Activated T-helper 1 cell treated with Interleukin-2 at 50 U/mL for 16 hours (primary cell): ENCODE results near the gene DLG4.
A peak's percentile ranks its signal among the peaks of the same experiment; 100 is the strongest.

Experiments used
- DNase-seq: peaks from one replicate; pipeline ENCODE4 v3.0.0-alpha.2; 2020; ENCODE audit warnings: low read depth

Gene DLG4

DNA sequence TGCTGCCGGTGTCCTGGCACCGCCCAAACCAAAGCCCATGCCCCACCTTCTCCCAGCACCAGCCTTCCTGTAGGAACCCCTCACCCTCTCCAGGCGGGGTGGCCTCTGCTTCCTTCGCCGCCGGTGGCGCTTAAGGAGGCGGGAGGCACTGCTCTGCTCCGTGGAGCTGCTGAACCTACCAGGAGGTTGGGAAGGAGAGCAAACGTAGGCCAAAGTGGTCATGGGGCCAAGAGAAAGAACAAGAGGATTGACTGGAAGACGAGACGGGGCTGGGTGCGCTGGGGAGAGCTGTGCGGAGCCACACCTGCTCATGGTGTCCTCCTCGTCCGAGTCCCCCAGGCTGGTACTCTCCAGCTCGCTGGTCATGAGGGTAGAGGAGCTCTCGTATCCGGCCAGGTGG, 9.9 kb upstream of the DLG4 start:
- no peak for DNase-seq

DNA sequence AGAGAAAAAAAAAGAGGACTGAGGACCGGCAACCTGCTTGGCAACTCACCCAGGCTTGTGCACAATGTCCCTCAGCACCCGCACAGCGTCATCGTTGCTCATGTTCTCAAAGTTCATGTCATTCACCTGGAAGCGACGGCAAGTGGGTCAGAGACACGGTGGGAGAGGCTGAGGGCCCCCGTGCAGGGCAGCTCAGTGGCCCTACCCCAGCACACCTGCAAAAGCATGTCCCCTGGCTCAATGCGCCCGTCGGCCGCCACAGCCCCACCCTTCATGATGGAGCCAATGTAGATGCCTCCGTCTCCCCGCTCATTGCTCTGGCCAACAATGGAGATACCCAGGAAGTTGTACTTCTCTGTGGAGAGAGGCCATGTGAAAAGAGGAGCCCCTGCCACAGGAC, 9.3 kb upstream of the DLG4 start:
- DNase-seq = no peak

DNA sequence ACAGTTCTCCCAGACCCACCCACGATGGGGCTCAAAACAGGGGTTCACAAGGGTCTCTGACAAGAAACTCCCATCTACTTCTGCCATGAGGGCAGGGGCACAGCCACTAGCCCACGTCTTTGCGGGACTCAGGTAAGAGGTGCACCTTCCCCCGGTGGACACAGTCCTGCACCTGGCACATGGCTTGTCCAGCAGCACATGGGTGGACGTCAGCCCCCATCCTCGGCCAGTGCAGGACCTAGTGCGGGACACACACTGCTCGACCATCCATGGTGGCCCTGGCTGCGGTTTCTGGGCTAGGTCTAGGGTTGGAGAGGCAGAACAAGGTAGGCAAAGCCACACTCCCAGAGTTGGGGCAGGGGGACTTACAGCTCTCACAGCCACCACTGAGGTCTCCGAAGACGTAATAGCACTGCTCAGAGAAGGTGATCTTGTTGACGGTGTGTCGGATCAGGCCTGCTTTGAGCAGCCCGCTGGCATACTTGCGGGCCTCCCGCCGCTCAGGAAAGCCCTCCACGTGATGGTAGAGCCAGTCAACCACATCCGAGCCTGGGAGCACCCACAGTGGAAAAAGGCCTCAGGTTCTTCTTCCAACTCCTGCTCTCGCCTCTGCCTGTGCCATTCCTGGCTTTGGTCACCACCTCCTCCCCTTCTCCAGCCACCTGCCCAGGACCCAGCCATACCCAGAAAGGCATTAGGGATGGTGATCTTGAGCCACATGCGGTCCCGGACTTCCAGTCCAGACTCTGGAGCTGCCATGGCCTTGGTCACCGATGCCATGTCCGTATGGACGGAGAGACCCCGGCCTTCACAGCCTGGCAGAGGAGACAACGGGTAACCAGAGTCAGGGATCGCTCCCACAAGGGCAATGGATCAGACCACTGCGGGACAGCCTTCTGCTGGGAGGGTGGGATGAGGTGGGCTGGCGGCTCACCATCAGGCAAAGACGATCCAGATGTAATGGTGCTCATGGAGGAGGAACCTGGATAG, 7.4 kb upstream of the DLG4 start:
- no peak for DNase-seq

DNA sequence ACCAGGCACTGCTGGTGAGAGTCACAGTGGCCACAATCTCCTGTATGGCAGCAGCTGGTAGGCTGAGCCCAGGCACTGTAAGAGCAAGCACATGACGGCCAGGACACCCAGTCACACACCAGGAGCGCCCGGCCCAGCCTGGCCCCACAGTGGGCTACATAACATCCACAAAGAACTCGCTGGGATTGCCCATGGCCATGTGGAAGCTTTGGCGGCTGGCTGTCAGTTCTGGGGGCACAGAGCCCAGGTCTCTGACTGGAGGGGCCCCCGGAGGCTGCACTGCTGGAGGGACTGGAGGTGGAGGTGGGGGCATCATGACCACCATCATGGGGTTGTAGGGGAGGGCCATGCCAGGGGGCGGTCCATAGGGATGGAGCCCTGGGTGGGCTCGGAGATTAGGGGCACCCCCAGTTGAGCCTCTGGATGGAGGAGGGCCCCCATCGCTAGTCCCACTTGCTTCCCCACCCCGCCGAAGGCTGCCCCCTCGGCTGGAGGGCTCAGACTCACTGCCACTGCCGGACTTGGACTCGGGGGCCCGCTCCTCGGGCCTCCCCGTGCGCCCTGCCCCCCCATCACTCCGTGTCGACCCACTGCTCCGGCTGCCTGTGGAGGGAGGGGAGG, 6.2 kb upstream of the DLG4 start:
- no peak for DNase-seq

DNA sequence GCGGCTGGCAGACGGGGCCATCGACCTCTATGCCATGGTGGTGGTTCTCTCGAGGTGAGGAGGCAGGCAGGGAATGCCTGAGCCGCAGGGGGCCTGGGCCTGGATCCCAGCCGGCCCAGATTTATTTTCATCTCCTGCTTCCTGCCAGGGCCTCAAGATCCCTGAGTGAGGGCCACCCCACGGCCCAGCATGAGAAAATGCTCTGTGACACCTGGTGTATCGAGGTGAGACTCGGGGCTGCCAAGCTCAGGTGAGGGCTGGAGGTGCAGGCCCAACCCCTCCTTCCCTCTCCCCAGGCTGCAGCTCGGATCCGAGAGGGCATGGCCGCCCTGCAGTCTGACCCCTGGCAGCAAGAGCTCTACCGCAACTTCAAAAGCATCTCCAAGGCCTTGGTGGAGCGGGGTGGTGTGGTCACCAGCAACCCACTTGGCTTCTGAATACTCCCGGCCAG, 5.0 kb upstream of the DLG4 start:
- no peak for DNase-seq

DNA sequence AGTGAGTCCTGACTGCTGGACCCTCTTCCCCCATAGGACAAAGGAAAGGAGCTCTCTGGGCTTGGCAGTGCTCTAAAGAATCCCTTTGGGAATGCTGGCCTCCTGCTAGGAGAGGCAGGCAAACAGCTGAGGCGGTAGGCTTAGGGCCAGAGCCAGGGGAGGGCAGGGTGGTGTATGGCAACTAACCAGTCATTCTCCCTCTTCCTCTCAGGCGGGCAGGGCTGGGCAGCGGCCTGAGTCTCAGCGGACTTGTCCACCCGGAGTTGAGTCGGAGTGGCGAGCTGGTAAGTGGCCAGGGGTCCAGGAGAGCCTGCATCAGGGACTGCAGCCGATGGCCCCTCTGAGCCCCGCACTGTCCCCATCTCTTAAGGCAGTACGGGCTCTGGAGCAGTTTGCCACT, 4.5 kb upstream of the DLG4 start:
- DNase-seq = no peak

DNA sequence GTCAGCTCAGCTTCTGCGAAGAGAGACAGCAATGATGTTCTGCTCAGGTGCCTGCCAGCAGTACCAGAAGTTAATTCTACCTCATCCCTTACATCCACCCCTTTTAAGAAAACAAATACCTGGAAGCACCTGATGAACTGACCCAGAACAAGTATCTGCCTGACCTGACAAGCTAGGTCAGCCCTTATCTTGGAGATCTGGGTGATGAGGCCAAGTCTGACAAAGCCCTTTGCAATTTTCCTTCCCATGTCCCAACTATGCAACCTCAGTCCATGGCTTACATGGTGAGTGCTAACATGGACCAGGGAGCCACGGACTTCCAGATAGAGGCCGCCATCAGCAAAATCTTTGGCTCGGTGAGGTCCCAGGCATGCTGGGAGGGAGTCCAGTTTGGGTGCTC, 3.7 kb upstream of the DLG4 start:
- DNase-seq = no peak

DNA sequence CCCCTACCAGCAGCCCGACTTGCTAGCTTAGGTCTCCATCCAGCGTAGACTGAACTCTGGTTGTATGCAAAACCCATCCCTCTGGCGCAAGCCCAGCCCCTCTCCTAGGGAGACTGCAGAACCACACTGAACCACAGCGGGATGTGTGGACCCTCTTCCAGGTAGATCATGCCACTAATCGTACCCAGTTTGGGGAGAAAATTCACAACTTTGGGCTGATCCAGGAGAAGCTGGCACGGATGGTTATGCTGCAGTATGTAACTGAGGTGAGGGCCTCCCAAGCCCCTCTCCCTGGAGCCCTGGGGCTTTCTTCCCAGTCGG, 3.3 kb upstream of the DLG4 start:
- no peak for DNase-seq

DNA sequence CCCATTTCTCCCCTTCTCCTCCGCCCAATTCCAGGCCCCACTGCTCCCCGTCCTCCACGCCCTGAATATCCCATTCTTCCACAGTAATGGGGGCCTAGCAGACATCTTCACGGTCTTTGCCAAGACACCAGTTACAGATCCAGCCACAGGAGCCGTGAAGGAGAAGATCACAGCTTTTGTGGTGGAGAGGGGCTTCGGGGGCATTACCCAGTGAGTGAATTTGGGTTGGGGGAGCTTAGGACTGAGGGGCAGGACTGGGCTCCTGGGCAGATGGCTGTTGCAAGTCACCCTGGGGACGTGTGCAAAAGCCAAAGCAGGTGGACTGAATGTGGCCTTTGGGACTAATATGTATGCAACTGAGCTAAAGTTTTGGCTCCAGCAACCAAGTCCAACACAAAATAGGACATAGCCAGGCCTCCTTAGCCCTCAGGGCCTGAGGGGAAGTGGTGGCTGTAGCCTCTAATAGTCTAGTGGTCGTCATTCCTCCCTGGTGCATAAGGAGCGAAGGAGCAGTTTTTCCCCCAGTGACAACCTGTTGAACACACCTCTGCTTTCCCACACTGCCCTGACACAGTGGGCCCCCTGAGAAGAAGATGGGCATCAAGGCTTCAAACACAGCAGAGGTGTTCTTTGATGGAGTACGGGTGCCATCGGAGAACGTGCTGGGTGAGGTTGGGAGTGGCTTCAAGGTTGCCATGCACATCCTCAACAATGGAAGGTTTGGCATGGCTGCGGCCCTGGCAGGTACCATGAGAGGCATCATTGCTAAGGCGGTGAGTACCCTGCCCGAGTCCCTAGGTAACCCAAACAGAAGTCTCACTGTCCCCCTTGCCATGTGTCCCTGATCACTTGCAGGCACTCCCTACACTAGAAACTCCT, 2.7 kb upstream of the DLG4 start:
- DNase-seq = no peak

DNA sequence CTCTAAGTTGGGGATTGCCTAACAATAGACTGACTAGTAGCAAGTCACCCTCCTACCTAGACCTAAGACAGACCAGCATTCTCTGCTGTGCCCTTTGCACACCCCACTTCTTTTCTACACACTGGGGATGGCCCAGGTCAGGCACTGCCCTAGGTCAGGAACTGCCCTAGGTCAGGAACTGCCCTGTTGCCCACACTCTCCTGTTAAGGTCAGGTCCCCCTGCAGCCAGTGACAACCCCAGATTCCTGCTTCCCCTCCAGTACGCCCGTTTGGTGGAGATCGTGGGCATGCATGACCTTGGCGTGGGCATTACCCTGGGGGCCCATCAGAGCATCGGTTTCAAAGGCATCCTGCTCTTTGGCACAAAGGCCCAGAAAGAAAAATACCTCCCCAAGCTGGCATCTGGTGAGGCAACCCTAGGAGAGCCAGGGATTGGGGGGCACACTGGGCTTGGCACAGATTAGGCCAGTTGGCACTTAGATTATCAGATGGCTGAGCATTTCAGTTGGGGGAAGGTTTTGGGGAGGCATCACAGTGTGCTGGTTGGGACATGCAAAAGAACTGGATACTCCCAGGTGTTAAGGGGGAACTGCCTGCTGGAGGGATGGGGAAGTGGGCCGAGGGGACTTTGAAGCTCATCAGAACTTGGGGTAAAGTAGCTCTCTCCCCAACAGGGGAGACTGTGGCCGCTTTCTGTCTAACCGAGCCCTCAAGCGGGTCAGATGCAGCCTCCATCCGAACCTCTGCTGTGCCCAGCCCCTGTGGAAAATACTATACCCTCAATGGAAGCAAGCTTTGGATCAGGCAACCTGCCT, 1.8 kb upstream of the DLG4 start:
- no peak for DNase-seq

DNA sequence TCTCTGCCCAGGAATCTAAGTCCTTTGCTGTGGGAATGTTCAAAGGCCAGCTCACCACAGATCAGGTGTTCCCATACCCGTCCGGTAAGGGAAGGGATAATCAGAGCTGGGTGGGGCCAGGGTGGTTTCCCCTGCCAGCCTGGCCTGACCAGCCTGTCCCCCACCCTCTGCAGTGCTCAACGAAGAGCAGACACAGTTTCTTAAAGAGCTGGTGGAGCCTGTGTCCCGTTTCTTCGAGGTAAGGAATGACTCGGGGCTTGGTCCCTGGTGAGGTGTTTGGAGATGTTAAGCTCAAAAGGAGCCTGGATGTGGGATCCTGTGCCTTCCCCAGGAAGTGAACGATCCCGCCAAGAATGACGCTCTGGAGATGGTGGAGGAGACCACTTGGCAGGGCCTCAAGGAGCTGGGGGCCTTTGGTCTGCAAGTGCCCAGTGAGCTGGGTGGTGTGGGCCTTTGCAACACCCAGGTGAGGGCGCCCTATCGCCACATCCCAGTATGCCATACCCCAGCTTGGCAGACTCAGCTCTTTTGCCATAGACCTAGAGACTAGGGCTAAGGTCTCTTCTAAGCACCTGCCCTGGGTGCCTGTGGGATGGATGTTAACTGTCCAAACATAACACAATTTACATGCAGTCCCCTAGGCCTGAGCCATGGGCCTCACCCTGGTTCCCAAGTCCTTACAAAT, 1.1 kb upstream of the DLG4 start:
- DNase-seq = peak; percentile 37

DNA sequence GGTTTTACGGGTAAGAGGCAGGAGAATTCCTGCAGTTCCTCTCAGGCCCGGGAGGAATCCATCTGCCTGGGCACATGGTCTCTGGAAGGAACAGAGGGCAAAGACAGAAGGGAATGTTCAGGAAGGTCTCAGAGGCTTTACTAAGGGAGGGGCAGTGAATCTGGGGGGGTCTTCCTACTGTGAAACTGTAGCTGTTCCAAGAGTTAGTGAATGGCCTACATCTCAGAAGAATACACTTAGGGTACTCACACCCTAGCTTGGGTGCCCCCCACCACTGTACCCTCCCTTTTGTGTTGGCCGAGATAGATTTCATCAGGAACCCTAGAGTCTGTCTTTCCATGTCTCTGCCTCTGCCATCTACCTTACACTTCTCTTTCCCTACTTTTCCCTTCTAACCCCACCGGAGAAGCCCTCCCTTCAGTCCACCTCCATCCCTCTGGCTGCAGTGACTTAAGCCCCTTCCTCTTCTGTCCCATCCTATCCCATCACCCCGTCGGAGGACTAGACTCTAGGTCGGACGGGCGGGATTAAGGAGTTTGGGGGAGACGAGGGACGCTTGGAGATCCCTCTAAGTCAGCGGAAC, 316 bp downstream of the DLG4 start:
- DNase-seq = no peak

DNA sequence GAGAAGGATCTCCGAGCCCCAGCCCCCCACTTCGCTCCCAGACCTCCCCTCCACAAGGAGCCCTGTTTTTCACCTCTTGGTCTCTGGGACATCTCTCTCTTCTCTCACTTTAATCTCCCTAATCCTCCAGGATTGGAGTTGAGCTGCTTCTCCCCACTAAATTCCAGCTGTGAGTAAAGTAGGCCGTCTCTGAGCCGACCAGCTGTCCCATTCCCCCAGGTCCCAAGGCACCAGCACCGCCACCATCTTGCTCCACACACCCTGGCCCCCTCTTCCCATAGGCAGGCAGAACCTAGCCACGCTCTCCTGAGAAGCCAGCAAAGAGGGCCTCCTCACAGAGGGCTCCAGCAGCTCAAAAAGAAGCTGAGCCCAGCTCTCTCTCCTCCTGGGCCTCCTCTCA, 878 bp downstream of the DLG4 start:
- DNase-seq = no peak

DNA sequence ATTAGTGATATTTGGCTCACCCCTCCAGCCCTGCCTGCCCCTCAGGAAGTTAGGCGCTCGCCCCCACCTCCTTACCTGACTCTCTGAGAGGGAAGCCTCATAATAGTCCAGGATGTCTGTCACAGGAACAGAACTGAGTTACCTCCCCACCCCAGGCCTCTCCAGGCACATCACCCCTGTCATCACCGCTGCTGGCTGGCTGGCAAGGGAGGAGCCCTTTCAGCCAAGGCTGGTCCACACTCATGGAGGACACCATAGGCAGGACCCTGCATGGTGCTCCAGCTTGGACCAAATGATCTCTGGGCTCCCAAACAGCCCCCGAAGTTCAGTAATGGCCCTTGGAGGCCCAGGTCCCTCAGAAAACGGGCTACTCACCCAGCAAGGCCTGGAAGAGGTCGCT, 1.5 kb downstream of the DLG4 start:
- no peak for DNase-seq

DNA sequence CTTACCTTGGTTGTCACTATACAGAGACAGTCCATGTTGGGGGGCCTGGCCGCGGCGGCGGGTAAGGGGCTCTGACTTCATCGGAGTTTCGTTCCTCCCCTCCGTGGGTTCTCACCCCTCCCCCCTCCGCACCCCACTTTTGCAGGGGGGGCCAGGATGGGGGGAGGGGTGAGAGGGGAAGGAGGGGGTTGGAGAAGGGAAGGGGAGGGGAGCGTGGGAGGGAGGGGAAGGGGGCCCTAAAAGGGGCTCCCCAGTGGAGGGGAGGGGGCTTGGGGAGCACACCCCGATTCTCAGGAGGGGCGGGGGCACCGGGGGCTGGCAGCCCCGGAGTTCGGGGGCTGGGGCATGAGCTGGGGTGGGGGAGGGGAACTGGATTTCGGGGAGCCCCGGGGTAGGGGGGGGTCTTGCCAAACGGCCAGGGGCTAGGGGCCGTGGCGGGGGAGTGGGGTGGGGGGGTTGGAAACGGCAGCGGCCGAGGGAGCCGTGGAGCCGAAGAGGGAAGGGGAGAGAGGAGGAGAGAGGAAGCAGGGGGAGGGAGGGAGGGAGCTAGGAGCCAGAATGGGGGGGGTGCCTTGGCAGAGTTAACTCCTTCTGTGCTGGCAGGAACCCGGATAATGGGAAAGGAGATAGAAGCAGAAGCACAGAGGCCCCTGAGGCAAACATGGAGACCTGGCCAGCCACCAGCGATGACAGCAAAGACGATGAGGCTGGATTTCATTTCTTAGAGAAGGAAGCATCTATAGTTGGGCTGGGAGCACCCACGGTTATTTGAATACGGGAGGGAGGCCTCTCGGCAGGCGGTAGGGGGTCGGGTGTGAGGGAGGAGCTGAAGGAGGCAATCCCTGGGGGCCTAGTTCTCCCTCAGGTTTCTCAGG, 2.3 kb downstream of the DLG4 start:
- DNase-seq = no peak

DNA sequence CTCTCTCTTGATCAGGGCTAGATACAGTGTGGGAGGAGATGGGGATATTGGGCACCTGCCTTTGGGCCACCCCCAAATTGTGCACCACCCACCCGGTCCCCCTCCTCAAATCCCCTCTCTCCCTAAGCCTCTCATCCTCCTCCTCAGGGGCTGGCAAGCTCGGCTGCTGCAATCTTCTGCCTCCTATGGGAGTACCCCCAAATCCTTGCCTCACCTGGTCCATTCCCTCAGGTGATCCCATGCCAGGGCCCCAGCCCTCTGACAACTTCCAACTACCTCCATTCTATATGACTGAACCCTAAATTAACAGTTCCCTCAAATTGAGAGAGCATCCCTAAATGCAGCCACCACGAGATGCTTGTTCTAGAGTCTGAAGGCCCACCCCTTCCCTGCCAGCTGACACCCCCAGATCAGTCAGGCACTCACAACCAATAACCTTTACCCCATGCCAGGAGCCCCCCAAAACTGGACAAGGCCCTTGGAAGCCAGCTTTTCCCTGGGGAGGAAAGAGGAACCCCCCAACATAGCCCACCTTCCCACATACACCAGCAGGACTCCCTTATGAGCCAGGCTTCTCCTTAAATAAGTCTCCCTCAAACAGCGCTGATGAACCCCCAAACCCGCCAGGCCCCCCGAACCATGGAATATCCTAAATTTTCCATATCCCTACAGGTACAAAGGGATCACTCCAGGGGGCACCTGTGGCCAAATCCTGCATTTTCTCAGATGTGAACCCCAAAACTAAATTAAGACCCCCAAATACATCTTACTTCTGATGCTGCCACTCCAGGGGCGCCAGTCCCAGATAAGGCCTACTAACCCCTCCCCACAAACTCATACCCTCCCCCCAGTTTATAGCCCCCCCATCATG, 3.2 kb downstream of the DLG4 start:
- DNase-seq = no peak

DNA sequence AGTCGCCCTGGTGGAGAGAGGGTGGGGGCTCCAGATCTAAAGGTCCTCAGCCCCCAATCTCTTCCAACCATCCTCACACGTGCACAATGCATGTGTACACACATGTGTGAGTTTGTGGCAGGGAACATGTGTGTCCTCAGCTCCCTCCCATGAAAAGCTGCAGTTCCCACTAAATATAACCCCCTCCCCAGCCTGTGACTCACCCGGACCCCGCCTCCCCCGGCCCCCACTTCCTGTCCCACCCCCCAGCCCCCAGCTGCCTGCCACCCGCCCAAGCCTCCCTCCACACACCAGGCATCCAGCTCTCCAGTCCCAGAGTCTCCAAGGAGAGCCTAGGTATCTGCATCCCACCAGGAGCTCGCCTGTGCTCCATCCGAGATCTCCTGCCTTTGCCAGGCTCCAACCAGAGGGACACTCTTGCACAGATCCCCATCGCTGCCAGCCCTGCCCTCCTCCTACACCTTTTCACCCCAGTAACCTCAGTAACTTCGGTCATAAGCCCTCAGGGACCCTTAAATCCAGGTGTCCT, 3.9 kb downstream of the DLG4 start:
- no peak for DNase-seq

DNA sequence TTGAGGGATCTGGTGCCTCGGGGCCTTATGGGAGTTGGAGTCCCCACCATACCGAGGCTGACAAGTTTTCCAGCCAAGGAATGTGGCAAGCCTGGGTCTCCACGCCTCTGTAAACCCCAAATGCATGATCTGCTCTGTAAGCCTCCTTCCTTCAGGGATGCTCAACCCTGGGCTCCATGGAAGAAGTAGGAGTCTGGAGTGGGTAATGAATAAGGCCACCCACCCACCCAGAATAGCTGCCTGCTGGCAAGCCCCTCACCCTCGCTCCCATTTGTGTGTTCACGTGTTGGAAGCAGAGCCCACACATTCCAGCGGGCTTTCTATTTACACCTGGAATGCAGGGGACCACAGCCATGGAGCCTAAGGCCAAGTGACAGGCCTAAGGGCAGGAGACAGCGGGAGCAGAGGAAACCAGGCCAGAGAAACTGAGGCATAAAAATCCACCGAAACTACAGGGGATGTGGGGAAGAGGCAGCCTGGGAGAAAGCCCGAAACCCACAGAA, 4.4 kb downstream of the DLG4 start:
- no peak for DNase-seq
